ENCODE data around the gene C11orf58.

The C11orf58 gene

GRCh38 chr11:16767957-16768356 is 29.5 kb downstream of the C11orf58 start:
- no peak for DNase-seq (ENCODE audit: low read depth in 2 of 2)

DNA sequence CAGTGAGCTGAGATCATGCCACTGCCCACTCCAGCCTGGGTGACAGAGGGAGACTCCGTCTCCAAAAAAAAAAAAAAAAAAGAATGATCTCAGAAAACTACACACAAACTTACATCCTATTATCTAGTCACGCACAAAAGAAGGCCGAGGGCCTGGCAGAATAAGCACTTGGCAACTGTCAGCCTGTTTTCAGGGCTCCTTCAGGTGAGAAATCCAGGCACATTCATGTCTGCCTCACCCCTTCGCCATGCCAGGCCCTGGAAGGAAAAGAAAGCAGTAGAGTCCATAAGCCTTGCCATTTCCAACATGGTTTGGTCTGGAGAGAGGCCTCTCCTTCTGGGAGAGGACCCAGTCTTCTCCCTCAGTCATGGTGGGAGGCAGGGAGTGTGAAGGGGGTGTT is 30.9 kb downstream of the C11orf58 start:
- no peak for DNase-seq (ENCODE audit: low read depth in 2 of 2)

DNA sequence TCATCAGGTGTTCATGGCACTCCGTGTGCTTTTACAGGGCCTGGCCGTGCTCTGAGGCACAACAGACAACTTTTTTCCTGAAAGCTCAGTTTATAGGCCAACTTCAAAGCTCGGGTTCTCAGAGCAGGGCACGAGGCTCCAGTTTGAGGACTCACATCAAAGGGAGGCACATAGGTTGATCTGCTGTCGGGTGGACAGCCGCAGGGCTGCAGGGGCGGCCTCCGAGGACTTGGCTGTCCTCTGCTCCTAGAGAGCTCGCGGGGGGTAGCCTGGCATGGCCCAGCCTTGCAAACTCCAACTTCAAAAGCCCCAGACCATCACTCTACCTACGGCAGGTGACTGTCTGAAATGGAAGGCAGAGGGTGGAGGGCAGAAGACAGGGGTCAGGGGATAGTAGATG is 31.6 kb downstream of the C11orf58 start:
- no peak for DNase-seq (ENCODE audit: low read depth in 2 of 2)

DNA sequence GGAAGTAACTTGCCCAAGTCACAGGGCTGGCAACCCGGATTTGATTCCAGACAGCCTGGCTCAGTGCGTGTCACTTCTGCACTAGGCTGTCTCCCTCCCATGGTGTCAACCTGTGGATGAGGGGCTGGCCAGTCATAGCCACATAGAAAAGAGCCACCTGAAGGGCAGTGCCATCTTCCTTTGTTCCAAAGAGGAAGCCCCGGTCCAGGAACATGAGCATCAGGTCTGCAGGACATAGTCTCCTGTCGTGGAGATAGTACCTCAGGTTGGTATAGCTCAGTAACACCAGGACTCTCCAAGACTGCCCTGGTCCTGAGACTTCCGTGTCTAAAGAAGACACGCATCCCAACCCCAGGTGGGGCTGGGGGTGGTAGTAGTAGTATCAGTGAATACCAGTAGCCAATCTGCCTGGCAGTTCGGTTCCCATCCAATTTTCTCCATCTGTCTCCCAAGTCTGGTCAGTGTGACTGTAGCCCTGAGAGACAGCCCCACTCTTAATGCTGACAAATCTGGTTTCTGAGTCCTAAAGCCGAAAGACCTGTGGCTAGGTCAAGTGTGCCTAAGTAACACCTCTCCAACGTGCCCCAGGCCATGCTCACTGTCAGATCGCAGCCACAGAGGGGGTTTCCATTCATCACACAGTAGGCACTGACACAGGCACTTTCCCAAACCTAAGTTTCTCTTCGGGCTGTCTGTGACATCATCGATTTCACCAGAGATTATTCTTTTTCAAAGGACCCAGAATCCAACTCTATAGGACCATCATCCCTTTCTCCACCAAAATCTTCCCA is 33.1 kb downstream of the C11orf58 start:
- DNase-seq (ENCODE audit: low read depth in 2 of 2) = no peak

DNA sequence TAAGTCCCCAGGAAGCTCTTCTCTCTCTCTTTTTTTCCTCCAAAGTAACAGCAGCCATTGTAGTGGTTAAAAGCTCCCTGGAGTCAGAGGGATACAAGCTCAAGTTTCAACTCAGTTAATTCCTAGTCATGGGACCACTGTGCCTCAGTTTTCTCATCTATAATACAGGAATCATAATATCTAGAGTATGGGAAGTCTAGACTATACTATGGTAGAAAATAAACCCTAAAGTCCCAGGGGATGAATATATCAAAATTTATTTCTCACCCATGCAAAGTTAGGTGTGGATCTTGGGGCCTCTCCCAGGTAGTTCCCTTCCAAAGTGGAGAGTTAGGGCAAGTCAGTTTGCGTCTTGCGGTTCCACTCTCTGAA is 33.7 kb downstream of the C11orf58 start:
- DNase-seq (ENCODE audit: low read depth in 2 of 2) = no peak

DNA sequence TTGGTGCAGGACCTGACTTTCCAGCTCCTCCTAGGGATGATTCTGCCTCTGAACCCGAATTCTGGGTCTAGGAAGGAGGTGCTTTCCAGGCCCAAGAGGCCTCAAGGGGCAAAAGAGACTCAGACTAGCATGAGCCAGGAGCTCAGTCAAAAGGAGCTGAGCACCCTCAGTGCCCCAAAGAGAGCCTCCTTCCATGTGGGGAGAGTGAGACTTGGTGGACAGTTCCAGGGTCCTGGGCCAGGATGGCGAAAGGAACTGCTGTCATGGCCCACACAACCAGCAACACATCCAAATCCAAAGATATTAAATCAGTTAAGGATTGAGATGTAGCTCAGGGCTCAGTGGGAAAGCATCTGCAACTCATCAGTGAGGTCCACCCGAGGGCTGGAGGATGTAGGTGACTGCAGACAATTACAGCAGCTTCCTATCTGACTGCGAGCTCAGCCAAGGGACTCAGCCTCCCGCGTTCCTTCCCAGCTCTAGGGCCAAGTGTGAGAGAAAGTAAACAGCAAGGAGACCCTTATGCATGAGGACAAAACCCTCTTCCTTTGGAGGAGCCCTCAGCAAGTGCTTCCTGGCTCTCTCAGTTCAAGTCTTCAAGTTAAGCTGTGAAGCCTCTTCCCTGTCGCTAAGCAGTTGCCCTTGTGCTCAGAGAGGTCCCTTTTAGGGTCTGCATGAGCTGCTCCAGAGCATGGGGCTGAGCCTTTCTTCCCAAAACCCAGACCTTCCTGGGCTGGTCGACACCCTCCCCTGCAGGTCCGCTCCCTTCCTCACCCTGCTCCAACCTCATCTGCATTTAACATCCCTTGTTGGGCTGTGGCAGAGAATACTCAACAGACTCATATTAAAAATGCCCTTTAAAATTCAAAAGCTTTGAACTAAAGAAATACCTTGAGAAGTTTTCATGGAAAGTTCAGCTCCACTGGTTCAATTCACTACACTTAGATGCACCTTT is 35.8 kb downstream of the C11orf58 start:
- DNase-seq (ENCODE audit: low read depth in 2 of 2) = no peak

DNA sequence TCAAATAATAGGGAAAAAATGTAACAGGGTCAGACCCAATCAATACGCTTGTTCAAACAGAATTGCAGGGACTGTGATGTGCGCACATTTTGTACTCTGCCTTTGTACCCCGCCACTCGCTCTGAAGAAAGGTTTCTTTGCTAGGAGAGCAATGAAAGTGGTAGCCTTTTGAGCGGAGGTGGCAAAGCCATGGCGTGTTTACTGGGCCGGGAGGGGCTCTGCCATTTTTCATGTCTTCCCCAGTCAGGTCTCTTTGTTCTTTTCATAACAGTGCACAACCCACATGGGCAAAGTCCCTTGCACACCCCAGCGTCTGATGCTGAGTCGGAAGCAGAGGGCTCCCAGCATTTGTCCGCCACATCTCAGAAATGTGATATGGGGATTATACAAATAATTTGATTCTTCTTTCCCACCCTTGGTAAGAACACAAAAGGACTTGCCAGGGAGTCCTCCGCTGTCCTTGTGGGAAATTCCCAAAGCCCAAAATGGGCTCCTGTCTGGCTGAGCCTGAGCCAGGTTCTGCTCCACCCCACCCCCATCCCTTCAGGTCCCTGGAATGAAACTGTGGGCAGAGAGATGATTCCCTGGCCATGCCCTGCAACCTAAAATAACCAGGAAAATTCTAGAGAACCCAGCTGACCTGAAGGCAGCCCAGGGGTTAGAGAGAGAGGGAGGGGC is 36.6 kb downstream of the C11orf58 start:
- DNase-seq (ENCODE audit: low read depth in 2 of 2) = no peak

DNA sequence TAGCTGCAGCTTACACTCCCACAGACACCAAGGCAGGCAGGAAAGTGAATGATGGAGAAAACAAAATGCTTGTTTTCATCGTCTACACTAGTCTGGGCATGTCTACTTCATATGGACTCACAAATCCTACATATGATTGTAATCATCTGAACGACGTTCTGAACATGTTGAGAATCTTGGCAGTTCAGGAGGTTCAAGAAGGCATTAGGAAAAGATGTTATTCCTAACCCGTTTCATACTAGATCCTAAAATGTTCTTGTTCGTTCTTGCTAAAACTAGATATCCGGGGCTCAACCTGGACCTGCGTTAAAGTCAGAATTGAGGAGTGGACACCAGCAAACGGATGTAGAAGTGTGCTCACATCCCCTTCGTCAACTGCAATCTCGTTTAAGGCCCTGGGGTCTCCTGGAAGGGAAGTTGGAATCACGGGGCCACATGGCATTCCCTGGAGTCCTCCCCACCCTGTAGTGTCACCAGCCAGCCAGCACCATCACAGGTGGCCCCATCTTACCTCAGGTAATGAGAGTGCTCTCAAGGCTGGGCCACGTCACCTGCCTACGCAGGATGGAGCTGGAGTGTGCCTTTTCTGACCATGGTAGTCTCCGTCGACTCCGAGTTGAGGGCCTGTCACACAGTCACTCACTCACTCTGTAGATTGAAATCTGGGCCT is 37.3 kb downstream of the C11orf58 start:
- no peak for DNase-seq (ENCODE audit: low read depth in 2 of 2)

GRCh38 chr11:16776711-16777612 is 38.5 kb downstream of the C11orf58 start:
- DNase-seq (ENCODE audit: low read depth in 2 of 2) = no peak

DNA sequence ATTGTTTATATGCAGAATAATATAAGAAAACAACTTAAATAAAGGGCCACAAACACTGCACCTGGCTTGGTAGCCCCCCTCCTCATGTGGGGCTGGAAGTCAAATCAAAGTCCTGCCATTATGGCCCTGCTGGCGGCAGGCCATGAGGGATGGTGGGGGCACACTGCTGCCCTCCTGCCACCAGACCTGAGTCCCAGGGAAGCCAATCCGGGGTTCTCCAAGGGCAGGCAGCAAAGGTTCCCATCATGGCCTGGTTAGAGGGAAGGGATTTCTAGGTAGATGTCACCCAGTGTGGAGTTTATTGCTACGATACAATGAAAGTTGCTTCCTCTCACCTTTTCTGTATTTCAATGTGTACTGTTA is 39.1 kb downstream of the C11orf58 start:
- no peak for DNase-seq (ENCODE audit: low read depth in 2 of 2)

GRCh38 chr11:16778286-16778685 is 39.8 kb downstream of the C11orf58 start:
- no peak for DNase-seq (ENCODE audit: low read depth in 2 of 2)

DNA sequence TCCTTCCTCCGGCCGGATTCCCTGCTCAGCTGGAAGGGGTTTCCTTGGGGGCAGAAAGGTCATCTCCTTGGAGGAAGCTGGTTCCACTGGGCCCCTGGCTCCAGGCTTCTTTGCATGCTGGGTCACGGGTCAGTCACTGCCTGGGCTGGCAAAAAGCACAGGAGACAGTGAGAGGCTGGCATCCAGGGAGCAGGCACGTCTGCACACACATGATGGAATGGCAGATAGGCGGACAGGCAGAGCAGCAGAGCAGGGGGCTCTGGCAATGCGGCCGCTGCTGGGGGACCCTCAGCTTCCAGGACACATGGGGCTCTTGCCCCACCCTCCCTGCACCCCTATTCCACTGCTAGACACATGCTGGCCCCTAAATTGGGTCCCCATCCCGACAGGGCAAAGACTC is 40.4 kb downstream of the C11orf58 start:
- DNase-seq (ENCODE audit: low read depth in 2 of 2) = no peak

DNA sequence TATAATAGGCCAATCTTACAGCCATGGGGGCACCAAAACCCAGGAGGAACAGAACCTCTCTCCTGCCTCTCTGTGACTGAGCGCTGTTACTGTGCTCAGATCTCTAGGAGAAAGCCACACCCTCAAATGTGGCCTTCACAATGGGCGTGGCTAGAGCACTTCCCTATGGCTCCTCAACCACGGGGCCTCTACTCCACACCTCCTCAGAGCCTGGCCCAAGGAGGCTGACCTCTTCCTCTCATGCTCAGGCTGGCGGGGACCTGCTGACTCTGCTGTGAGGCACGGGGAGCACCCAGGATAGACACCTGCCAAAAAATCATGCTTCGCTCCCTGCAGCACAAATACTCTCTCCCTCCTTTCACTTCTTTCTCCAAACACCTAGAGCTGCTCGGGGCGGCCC is 41.0 kb downstream of the C11orf58 start:
- DNase-seq (ENCODE audit: low read depth in 2 of 2) = no peak

- DNase-seq (ENCODE audit: low read depth in 2 of 2) = no peak
Measured at GRCh38 chr11:16780146-16780545, 41.7 kb downstream of the C11orf58 start.

GRCh38 chr11:16780698-16781550 is 42.5 kb downstream of the C11orf58 start:
- DNase-seq (ENCODE audit: low read depth in 2 of 2) = no peak

- no peak for DNase-seq (ENCODE audit: low read depth in 2 of 2)
Measured at GRCh38 chr11:16781936-16782919, 43.8 kb downstream of the C11orf58 start.

DNA sequence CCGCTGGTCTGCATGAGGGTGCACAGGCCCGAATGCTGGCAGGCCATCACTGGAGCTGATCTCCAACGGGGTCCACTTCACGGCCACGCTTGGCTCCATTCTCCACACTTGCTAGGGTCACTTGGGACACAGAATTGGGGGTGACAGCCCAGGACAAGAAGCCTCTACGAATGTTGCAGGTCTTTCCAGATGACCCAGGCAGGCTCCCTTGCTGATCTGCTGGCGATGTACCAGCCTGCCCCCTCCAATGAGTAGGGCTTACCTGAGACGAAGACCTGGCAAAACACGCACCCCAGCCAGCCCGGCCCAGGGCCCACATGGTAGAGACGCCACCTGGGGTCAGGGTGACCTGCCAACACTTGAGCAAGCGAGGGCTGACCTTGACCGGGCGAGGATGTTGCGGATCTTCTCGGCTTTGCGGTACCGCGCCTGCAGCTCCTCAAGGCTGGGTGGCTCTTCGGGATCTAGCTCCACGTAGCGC is 44.9 kb downstream of the C11orf58 start:
- DNase-seq (ENCODE audit: low read depth in 2 of 2) = no peak

GRCh38 chr11:16784097-16784496 is 45.6 kb downstream of the C11orf58 start:
- no peak for DNase-seq (ENCODE audit: low read depth in 2 of 2)
